ENCODE results near the gene UBE2E3. TPM values are rescaled to one million over a fixed set of nuclear protein-coding genes. Genes with fewer than 3 reads are reported as not detected.

The UBE2E3 gene
- total RNA-seq, 5 donors from 2014 or later (not counting 1 experiment from before 2014, with no cell fraction given) = 21.2 to 25.2 (median 21.3) TPM

- DNase-seq = no peak
- H3K27ac ChIP-seq (ENCODE audit: low read length) = no peak overlapping the region
- no peaks in the 10 kb centered on the region for H3K4me1 ChIP-seq (ENCODE audit: control insufficient read depth in 1 of 2, extremely low read depth in 1 of 2, insufficient read depth in 2 of 2, low read length in 2 of 2)
- ATAC-seq (replicated peaks in 1 of 4) = no peak
- no peaks in the 10 kb centered on the region for H3K27me3 Mint-ChIP-seq
- H3K36me3 ChIP-seq (ENCODE audit: control insufficient read depth in 2 of 2, extremely low read depth in 1 of 2, insufficient read depth in 1 of 2, low read length in 1 of 2) = no peaks in the 10 kb centered on the region
- peaks cover 7 to 10% (median 9%) of the 10 kb centered on the region in 3 donors for H3K4me1 Mint-ChIP-seq
- WGBS (ENCODE audit: insufficient coverage) = no CpG with 5 or more reads among the region's 2 CpGs
- POLR2A ChIA-PET = no interaction called here
- H3K27ac Mint-ChIP-seq = no peak overlapping the region
- H3K27me3 ChIP-seq (replicated peaks in 1 of 2; ENCODE audit: control insufficient read depth in 2 of 2, extremely low read depth in 1 of 2, insufficient read depth in 2 of 2, low read length in 1 of 2) = no peaks in the 10 kb centered on the region
- H3K9me3 ChIP-seq = no peaks in the 10 kb centered on the region
- H3K4me3 Mint-ChIP-seq = no peak overlapping the region
- H3K36me3 Mint-ChIP-seq = no peaks in the 10 kb centered on the region
- no peak overlapping the region for H3K4me3 ChIP-seq (ENCODE audit: control insufficient read depth in 1 of 2, extremely low read depth in 1 of 2, low read length in 1 of 2)
- H3K9me3 Mint-ChIP-seq = no peaks in the 10 kb centered on the region
- CTCF ChIA-PET = no interaction called here
These were observed 73.9 kb downstream of the UBE2E3 start for GRCh38 chr2:181054256-181054655.

- H3K36me3 Mint-ChIP-seq = no peaks in the 10 kb centered on the region
- 85% methylated on average over 2 of the region's 2 CpGs for WGBS (ENCODE audit: insufficient coverage)
- POLR2A ChIA-PET = no interaction called here
- peaks cover 7 to 10% (median 9%) of the 10 kb centered on the region in 3 donors for H3K4me1 Mint-ChIP-seq
- Histone ChIP-seq H3K27ac (ENCODE audit: low read length) (no peak overlapping the region), H3K36me3 (ENCODE audit: control insufficient read depth in 2 of 2, extremely low read depth in 1 of 2, insufficient read depth in 1 of 2, low read length in 1 of 2) (no peaks in the 10 kb centered on the region), H3K9me3 (no peaks in the 10 kb centered on the region), H3K27me3 (replicated peaks in 1 of 2; ENCODE audit: control insufficient read depth in 2 of 2, extremely low read depth in 1 of 2, insufficient read depth in 2 of 2, low read length in 1 of 2) (no peaks in the 10 kb centered on the region), H3K4me1 (ENCODE audit: control insufficient read depth in 1 of 2, extremely low read depth in 1 of 2, insufficient read depth in 2 of 2, low read length in 2 of 2) (no peaks in the 10 kb centered on the region), H3K4me3 (ENCODE audit: control insufficient read depth in 1 of 2, extremely low read depth in 1 of 2, low read length in 1 of 2) (no peak overlapping the region)
- no peaks in the 10 kb centered on the region for H3K27me3 Mint-ChIP-seq
- CTCF ChIA-PET = interaction anchor here in 1 of 2 donors (0.6 to 0.9 kb wide), 2 partner anchors 10 to 14 kb away, joined by 3 to 5 read pairs; no protein-coding TSS in a partner anchor
- H3K9me3 Mint-ChIP-seq = no peaks in the 10 kb centered on the region
- no peak overlapping the region for H3K4me3 Mint-ChIP-seq
- ATAC-seq (replicated peaks in 1 of 4) (no peak), DNase-seq (no peak)
- H3K27ac Mint-ChIP-seq = no peak overlapping the region
These were observed 74.4 kb downstream of the UBE2E3 start for GRCh38 chr2:181054843-181055242.

GRCh38 chr2:181058378-181059269, 78.2 kb downstream of the UBE2E3 start:
- Mint-ChIP-seq H3K9me3 (no peaks in the 10 kb centered on the region), H3K4me3 (no peak overlapping the region), H3K36me3 (peaks cover 7% of the 10 kb centered on the region), H3K4me1 (peaks cover 0 to 3% (median 3%) of the 10 kb centered on the region in 3 donors), H3K27ac (no peak overlapping the region), H3K27me3 (no peaks in the 10 kb centered on the region)
- no CpG with 5 or more reads among the region's 7 CpGs for WGBS (ENCODE audit: insufficient coverage)
- H3K4me3 ChIP-seq (ENCODE audit: control insufficient read depth in 1 of 2, extremely low read depth in 1 of 2, low read length in 1 of 2) = no peak overlapping the region
- H3K9me3 ChIP-seq = no peaks in the 10 kb centered on the region
- peak in 24 of 35 experiments; percentile 2 to 70 (median 22) for DNase-seq
- peaks cover 0 to 1% of the 10 kb centered on the region in 2 experiments for H3K4me1 ChIP-seq (ENCODE audit: control insufficient read depth in 1 of 2, extremely low read depth in 1 of 2, insufficient read depth in 2 of 2, low read length in 2 of 2)
- ATAC-seq (replicated peaks in 1 of 4) = peak in 2 of 4 experiments; percentile 48 to 50
- ChIA-PET POLR2A (no interaction called here), CTCF (interaction anchor here (0.6 to 4.9 kb wide), 18 partner anchors 8 to 935 kb away, joined by 3 to 73 read pairs (median 4); no protein-coding TSS in a partner anchor)
- no peaks in the 10 kb centered on the region for H3K27me3 ChIP-seq (replicated peaks in 1 of 2; ENCODE audit: control insufficient read depth in 2 of 2, extremely low read depth in 1 of 2, insufficient read depth in 2 of 2, low read length in 1 of 2)
- no peaks in the 10 kb centered on the region for H3K36me3 ChIP-seq (ENCODE audit: control insufficient read depth in 2 of 2, extremely low read depth in 1 of 2, insufficient read depth in 1 of 2, low read length in 1 of 2)
- H3K27ac ChIP-seq (ENCODE audit: low read length) = no peak overlapping the region

- Mint-ChIP-seq H3K27me3 (no peaks in the 10 kb centered on the region), H3K9me3 (no peaks in the 10 kb centered on the region), H3K4me1 (peaks cover 0 to 3% (median 3%) of the 10 kb centered on the region in 3 donors), H3K27ac (no peak overlapping the region), H3K36me3 (peaks cover 24% of the 10 kb centered on the region), H3K4me3 (no peak overlapping the region)
- Histone ChIP-seq H3K4me3 (ENCODE audit: control insufficient read depth in 1 of 2, extremely low read depth in 1 of 2, low read length in 1 of 2) (no peak overlapping the region), H3K36me3 (ENCODE audit: control insufficient read depth in 2 of 2, extremely low read depth in 1 of 2, insufficient read depth in 1 of 2, low read length in 1 of 2) (peaks cover 0 to 3% of the 10 kb centered on the region in 2 donors), H3K9me3 (no peaks in the 10 kb centered on the region), H3K4me1 (ENCODE audit: control insufficient read depth in 1 of 2, extremely low read depth in 1 of 2, insufficient read depth in 2 of 2, low read length in 2 of 2) (peaks cover 0 to 4% of the 10 kb centered on the region in 2 experiments), H3K27ac (ENCODE audit: low read length) (no peak overlapping the region), H3K27me3 (replicated peaks in 1 of 2; ENCODE audit: control insufficient read depth in 2 of 2, extremely low read depth in 1 of 2, insufficient read depth in 2 of 2, low read length in 1 of 2) (no peaks in the 10 kb centered on the region)
- WGBS (ENCODE audit: insufficient coverage) = 100% methylated on average over 1 of the region's 1 CpG
- ChIA-PET CTCF (no interaction called here), POLR2A (no interaction called here)
- no peak for DNase-seq
- ATAC-seq (replicated peaks in 1 of 4) = no peak
These were observed 83.3 kb downstream of the UBE2E3 start for GRCh38 chr2:181063696-181064095.

GRCh38 chr2:181065458-181065857, 85.1 kb downstream of the UBE2E3 start:
- peaks cover 0 to 3% (median 3%) of the 10 kb centered on the region in 3 donors for H3K4me1 Mint-ChIP-seq
- Histone ChIP-seq H3K36me3 (ENCODE audit: control insufficient read depth in 2 of 2, extremely low read depth in 1 of 2, insufficient read depth in 1 of 2, low read length in 1 of 2) (peaks cover 0 to 3% of the 10 kb centered on the region in 2 donors), H3K27ac (ENCODE audit: low read length) (no peak overlapping the region), H3K9me3 (no peaks in the 10 kb centered on the region), H3K4me3 (ENCODE audit: control insufficient read depth in 1 of 2, extremely low read depth in 1 of 2, low read length in 1 of 2) (no peak overlapping the region), H3K27me3 (replicated peaks in 1 of 2; ENCODE audit: control insufficient read depth in 2 of 2, extremely low read depth in 1 of 2, insufficient read depth in 2 of 2, low read length in 1 of 2) (no peaks in the 10 kb centered on the region), H3K4me1 (ENCODE audit: control insufficient read depth in 1 of 2, extremely low read depth in 1 of 2, insufficient read depth in 2 of 2, low read length in 2 of 2) (peaks cover 0 to 4% of the 10 kb centered on the region in 2 experiments)
- H3K9me3 Mint-ChIP-seq = no peaks in the 10 kb centered on the region
- DNase-seq (no peak), ATAC-seq (replicated peaks in 1 of 4) (no peak)
- H3K27me3 Mint-ChIP-seq = no peaks in the 10 kb centered on the region
- ChIA-PET CTCF (no interaction called here), POLR2A (no interaction called here)
- H3K27ac Mint-ChIP-seq = no peak overlapping the region
- H3K4me3 Mint-ChIP-seq = no peak overlapping the region
- H3K36me3 Mint-ChIP-seq = peaks cover 24% of the 10 kb centered on the region

GRCh38 chr2:181066333-181066732, 85.9 kb downstream of the UBE2E3 start:
- ATAC-seq (replicated peaks in 1 of 4) (no peak), DNase-seq (no peak)
- Mint-ChIP-seq H3K9me3 (no peaks in the 10 kb centered on the region), H3K36me3 (peaks cover 24% of the 10 kb centered on the region), H3K4me1 (peaks cover 0 to 3% (median 3%) of the 10 kb centered on the region in 3 donors), H3K27me3 (no peaks in the 10 kb centered on the region), H3K27ac (no peak overlapping the region), H3K4me3 (no peak overlapping the region)
- no CpG with 5 or more reads among the region's 1 CpG for WGBS (ENCODE audit: insufficient coverage)
- Histone ChIP-seq H3K27me3 (replicated peaks in 1 of 2; ENCODE audit: control insufficient read depth in 2 of 2, extremely low read depth in 1 of 2, insufficient read depth in 2 of 2, low read length in 1 of 2) (no peaks in the 10 kb centered on the region), H3K9me3 (no peaks in the 10 kb centered on the region), H3K36me3 (ENCODE audit: control insufficient read depth in 2 of 2, extremely low read depth in 1 of 2, insufficient read depth in 1 of 2, low read length in 1 of 2) (peaks cover 0 to 3% of the 10 kb centered on the region in 2 donors), H3K4me3 (ENCODE audit: control insufficient read depth in 1 of 2, extremely low read depth in 1 of 2, low read length in 1 of 2) (no peak overlapping the region), H3K27ac (ENCODE audit: low read length) (no peak overlapping the region), H3K4me1 (ENCODE audit: control insufficient read depth in 1 of 2, extremely low read depth in 1 of 2, insufficient read depth in 2 of 2, low read length in 2 of 2) (peaks cover 0 to 4% of the 10 kb centered on the region in 2 experiments)
- ChIA-PET POLR2A (interaction anchor here in 1 of 2 donors (0.6 kb wide), 1 partner anchor 380 kb away, joined by 3 read pairs; no protein-coding TSS in a partner anchor), CTCF (interaction anchor here (0.5 to 0.7 kb wide), 2 partner anchors 19 to 212 kb away, joined by 3 read pairs; no protein-coding TSS in a partner anchor)
